ENCODE data around the gene ZNF366. TPM values are rescaled to one million over a fixed set of nuclear protein-coding genes. Genes with fewer than 3 reads are reported as not detected.
A peak's percentile ranks its signal among the peaks of the same experiment; 100 is the strongest.

The ZNF366 gene
- total RNA-seq, 6 experiments from 2014 or later = 0.77 to 2.3 (median 1.2) TPM

DNA sequence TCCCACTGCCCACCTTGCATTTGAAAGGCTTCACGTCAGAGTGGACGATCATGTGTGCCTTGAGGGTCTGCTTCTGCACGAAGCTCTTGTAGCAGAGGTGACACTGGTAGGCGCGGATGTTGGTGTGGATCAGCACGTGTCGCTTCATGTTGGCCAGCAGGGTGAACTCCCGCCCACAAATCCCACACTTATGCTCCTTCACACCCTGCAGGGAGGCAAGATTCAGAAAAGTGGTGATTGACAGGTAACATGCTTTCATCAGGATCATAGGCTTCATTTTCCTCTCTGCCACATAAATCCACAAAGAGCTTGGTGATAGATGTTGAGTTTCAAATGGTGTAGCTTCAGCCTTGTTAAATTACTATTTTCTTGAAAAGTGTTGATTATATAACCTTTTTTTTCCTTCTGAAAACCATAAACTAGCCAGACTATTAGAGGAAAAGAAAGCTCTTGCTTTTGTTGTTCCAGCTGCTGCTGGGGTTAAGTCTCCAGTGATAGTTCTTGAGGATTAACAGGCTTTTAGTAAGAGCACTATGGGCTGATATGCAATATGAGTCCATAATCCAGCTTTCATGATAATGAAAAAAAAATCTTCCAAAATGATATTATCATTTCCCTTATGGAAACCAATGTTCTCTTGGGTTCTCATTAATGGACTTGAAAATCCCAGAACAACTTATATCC, 50.7 kb downstream of the ZNF366 start:
- no peak for DNase-seq
- H3K27ac ChIP-seq = no peak overlapping the region
- no peak for ATAC-seq

DNA sequence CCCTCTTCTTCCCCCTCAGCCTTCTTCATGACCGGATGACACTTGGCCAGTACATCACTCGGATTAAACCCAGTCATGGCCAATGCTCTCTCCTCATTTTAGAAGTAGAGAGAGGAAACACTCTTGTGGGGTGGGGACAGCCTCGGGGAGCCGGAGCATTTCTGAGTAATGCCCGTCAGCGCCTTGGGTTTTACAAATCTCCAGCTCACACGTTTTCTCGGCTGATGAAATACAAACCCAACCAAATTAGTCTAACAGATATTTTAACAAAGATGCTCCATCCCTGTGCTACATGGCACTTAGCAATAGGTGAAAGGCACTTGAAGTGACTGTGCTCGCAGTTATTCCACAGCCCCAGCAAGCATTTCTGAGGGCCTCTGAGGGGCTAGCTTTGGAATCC, 51.7 kb downstream of the ZNF366 start:
- WGBS (ENCODE audit: insufficient coverage, low coverage, low lambda C conversion rate, missing lambda C conversion rate) = 68% methylated on average over 8 of the region's 9 CpGs
- TF ChIP-seq, protein P1, sequence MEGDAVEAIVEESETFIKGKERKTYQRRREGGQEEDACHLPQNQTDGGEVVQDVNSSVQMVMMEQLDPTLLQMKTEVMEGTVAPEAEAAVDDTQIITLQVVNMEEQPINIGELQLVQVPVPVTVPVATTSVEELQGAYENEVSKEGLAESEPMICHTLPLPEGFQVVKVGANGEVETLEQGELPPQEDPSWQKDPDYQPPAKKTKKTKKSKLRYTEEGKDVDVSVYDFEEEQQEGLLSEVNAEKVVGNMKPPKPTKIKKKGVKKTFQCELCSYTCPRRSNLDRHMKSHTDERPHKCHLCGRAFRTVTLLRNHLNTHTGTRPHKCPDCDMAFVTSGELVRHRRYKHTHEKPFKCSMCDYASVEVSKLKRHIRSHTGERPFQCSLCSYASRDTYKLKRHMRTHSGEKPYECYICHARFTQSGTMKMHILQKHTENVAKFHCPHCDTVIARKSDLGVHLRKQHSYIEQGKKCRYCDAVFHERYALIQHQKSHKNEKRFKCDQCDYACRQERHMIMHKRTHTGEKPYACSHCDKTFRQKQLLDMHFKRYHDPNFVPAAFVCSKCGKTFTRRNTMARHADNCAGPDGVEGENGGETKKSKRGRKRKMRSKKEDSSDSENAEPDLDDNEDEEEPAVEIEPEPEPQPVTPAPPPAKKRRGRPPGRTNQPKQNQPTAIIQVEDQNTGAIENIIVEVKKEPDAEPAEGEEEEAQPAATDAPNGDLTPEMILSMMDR (IDR thresholded peaks at IDR 0.05) = no peak
- TF ChIP-seq POLR2A (IDR thresholded peaks at IDR 0.05) = no peak
- intact Hi-C loops (cut with DNase I) = no loop called here
- Histone ChIP-seq H3K27ac (no peak overlapping the region), H3K9me3 (no peaks in the 10 kb centered on the region), H3K4me1 (peaks cover 0 to 10% (median 4%) of the 10 kb centered on the region in 4 donors), H3K36me3 (no peaks in the 10 kb centered on the region), H3K4me3 (no peak overlapping the region), H3K27me3 (no peaks in the 10 kb centered on the region)
- ATAC-seq (no peak), DNase-seq (no peak)

More for the DNA sequence above, 50.7 kb downstream of the ZNF366 start:
- TF ChIP-seq, protein P1 (IDR thresholded peaks at IDR 0.05) = no peak
- no peak for TF ChIP-seq POLR2A (IDR thresholded peaks at IDR 0.05)
- intact Hi-C loops (cut with DNase I) = no loop called here
- Histone ChIP-seq H3K9me3 (no peaks in the 10 kb centered on the region), H3K27me3 (no peaks in the 10 kb centered on the region), H3K4me3 (no peak overlapping the region), H3K36me3 (no peaks in the 10 kb centered on the region), H3K4me1 (peaks cover 0 to 10% (median 4%) of the 10 kb centered on the region in 4 donors)
- 76% methylated on average over 3 of the region's 8 CpGs for WGBS (ENCODE audit: insufficient coverage, low coverage, low lambda C conversion rate, missing lambda C conversion rate)

DNA sequence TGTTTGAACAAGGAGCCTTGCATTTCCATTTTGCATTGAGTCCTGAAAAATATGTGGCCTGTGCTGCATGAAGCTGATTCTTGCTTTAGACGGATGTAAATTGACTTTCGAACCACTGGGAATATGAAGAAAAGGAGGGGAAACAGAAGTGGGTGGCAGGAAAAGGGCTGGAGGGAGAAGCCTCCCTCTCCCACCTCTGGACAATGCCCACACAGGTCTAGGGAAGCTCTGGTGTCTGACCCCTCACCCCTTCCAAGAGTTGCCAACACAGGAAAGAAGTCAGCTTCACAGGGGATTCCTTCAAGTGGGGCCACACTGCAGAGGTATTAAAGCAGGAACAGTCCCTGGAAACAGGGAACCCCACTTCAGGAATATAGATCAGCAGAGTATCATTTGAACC, 52.2 kb downstream of the ZNF366 start:
- Histone ChIP-seq H3K4me3 (no peak overlapping the region), H3K27me3 (no peaks in the 10 kb centered on the region), H3K9me3 (no peaks in the 10 kb centered on the region), H3K4me1 (peaks cover 0 to 10% (median 4%) of the 10 kb centered on the region in 4 donors), H3K36me3 (no peaks in the 10 kb centered on the region), H3K27ac (no peak overlapping the region)
- 85% methylated on average over 2 of the region's 2 CpGs for WGBS (ENCODE audit: insufficient coverage, low coverage, low lambda C conversion rate, missing lambda C conversion rate)
- ATAC-seq = no peak
- DNase-seq = no peak
- TF ChIP-seq, protein P1 (IDR thresholded peaks at IDR 0.05) = no peak
- no peak for TF ChIP-seq POLR2A (IDR thresholded peaks at IDR 0.05)
- intact Hi-C loops (cut with DNase I) = no loop called here

DNA sequence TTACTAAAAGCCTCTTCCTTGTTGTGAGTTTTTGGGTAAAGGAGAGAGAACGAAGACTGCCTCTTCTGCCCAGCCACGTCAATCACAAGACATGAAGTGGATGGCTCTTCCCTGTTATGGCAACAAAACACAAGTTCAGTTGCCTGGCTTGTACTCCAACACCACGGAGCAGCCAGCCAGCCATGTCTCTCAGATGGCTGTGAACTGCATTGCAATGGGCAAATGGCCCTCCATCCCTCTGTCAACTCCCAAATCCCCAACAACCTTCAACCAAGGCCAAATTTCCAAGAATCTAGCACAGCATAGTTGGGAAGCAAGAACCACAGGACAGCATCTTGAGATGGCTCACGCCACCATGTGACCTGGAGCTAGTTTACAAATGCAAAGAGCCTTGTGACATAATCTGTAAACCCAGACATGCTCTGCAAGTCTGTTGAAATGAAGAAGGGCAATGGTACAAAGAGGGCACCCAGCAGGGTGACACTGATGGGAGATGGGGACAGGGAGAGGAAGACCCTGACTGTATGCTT, 53.9 kb downstream of the ZNF366 start:
- ATAC-seq = no peak

DNA sequence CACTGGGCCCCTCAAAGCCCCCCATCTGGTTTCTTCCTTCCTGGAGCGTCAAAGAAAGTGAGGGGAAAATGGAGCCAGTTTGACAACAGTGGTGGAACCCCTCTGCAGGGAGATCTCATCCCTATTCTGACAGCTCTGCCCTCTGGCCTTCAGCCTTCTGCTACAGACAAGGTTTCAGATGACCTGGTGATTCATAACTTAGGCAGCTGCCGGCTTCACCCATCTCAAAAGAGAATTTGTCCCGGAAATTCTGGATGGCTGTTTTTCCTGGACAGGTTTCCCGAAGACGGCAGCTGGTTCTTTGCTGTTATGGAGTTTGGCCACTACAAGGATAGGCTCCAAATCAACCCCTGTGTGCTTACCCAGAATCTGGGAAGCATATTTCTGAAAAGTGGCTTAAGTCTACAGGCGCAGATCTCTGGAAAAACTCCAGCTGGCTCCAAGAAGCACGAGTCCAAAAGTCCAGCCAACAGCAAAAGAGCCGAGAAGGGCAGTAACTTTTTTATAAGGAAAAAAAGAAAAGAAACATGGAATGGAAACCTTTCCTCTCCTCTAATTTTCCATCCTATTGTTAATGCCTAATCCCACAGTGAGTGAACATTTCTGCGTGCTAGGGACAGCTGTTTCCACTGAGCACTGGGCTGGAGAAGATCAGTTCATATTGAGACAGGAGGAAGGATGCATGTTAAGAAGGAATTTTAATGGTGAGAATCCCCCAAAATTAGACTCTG, 54.5 kb downstream of the ZNF366 start:
- peaks cover 0 to 10% (median 4%) of the 10 kb centered on the region in 4 donors for H3K4me1 ChIP-seq
- no peak for TF ChIP-seq POLR2A (IDR thresholded peaks at IDR 0.05)
- TF ChIP-seq, protein P1 (IDR thresholded peaks at IDR 0.05) = no peak
- 25% methylated on average over 7 of the region's 9 CpGs for WGBS (ENCODE audit: insufficient coverage, low coverage, low lambda C conversion rate, missing lambda C conversion rate)
- DNase-seq = peak in 1 of 3 donors; percentile 58
- no peak overlapping the region for H3K4me3 ChIP-seq
- peak; percentile 66 to 76 (median 73) for ATAC-seq
- H3K27me3 ChIP-seq = no peaks in the 10 kb centered on the region
- intact Hi-C loops (cut with DNase I) = no loop called here
- H3K9me3 ChIP-seq = no peaks in the 10 kb centered on the region
- peak overlapping the region; percentile 20 to 76 (median 53) for H3K27ac ChIP-seq
- H3K36me3 ChIP-seq = no peaks in the 10 kb centered on the region

More for the DNA sequence above, 53.9 kb downstream of the ZNF366 start:
- no peak for DNase-seq
- Histone ChIP-seq H3K27me3 (no peaks in the 10 kb centered on the region), H3K4me3 (no peak overlapping the region), H3K4me1 (peaks cover 0 to 10% (median 4%) of the 10 kb centered on the region in 4 donors), H3K9me3 (no peaks in the 10 kb centered on the region), H3K27ac (peak overlapping the region; percentile 20 to 76 (median 25)), H3K36me3 (no peaks in the 10 kb centered on the region)
- WGBS (ENCODE audit: insufficient coverage, low coverage, low lambda C conversion rate, missing lambda C conversion rate) = 75% methylated on average over 4 of the region's 4 CpGs
- intact Hi-C loops (cut with DNase I) = no loop called here
- TF ChIP-seq POLR2A (IDR thresholded peaks at IDR 0.05) = no peak

All from right lobe of liver (tissue), 6 donors.